Type B pancreatic cell (in vitro differentiated cells): Measurements from ENCODE around the gene HTR3E. TPM values are rescaled to one million over a fixed set of nuclear protein-coding genes. Genes with fewer than 3 reads are reported as not detected.
A peak's percentile ranks its signal among the peaks of the same experiment; 100 is the strongest.

Source experiments
- DNase-seq: peaks from one replicate; pipeline ENCODE4 v3.0.0; 2021; ENCODE audit warnings: mixed read lengths; ENCODE audit not compliant: unreplicated experiment; ENCODE audit errors: extremely low spot score
- H3K27ac Mint-ChIP-seq: 2 replicates; pipeline ENCODE4 v1.8.0; 2021; ENCODE audit warnings: mild to moderate bottlenecking, mixed read lengths
- H3K27me3 Mint-ChIP-seq: 2 replicates; pipeline ENCODE4 v1.8.0; 2021; ENCODE audit warnings: mixed read lengths
- H3K36me3 Mint-ChIP-seq: 2 replicates; pipeline ENCODE4 v1.8.0; 2021; ENCODE audit warnings: mixed read lengths
- H3K4me1 Mint-ChIP-seq: one replicate; pipeline ENCODE4 v1.8.0; 2021; ENCODE audit warnings: mixed read lengths; ENCODE audit not compliant: unreplicated experiment
- H3K4me3 Mint-ChIP-seq: 2 replicates; pipeline ENCODE4 v1.8.0; 2021; ENCODE audit warnings: mild to moderate bottlenecking, mixed read lengths
- H3K9me3 Mint-ChIP-seq: 2 replicates; pipeline ENCODE4 v1.8.0; 2021; ENCODE audit warnings: mixed read lengths
- CTCF ChIP-seq: fragments of 200-600 bp; sonication (generic); conservative IDR thresholded peaks from 2 replicates; pipeline ENCODE4 v1.5.0; 2021; ENCODE audit warnings: antibody characterized with exemption, mild to moderate bottlenecking
- total RNA-seq: library from RNA; stranded (reverse); gene quantifications from 2 replicates; pipeline ENCODE4 v1.2.1, GENCODE V29; 2021; ENCODE audit warnings: low replicate concordance

The HTR3E gene
- total RNA-seq, 1 donor from 2014 or later: not detected

GRCh38 chr3:184082465-184082864, 14.4 kb upstream of the HTR3E start:
- Mint-ChIP-seq H3K4me1 (peaks cover 3% of the 10 kb centered on the region), H3K27me3 (peaks cover 3% of the 10 kb centered on the region), H3K36me3 (no peaks in the 10 kb centered on the region), H3K27ac (no peak overlapping the region), H3K9me3 (peaks cover 5% of the 10 kb centered on the region), H3K4me3 (peak overlapping the region; percentile 43)
- no peak for DNase-seq
- no peak for TF ChIP-seq CTCF

DNA sequence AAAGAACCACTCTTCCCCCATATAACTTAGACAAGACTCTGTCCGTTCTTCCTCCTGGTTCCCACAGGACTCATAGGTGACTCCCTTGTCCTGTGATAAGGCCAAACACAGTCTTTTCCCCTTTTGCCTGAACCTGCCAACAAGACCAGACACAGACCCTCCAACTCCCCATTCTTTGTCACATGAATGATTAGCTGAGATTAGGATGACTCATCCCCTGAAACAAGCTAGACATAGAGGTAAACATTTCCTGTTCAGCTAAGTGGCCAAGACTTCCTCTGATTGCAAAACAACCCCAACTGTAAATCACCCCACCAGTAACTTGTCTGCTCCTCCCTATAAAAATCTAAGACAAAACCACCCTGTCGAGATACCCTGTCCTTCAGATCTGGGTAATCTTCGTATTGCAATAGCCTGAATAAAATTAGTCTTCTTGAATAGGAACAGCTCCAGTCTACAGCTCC, 11.4 kb upstream of the HTR3E start:
- peaks cover 3% of the 10 kb centered on the region for H3K27me3 Mint-ChIP-seq
- no peak for DNase-seq
- peaks cover 3% of the 10 kb centered on the region for H3K4me1 Mint-ChIP-seq
- no peak for TF ChIP-seq CTCF
- no peaks in the 10 kb centered on the region for H3K36me3 Mint-ChIP-seq
- no peak overlapping the region for H3K4me3 Mint-ChIP-seq
- peaks cover 5% of the 10 kb centered on the region for H3K9me3 Mint-ChIP-seq
- peak overlapping the region; percentile 40 for H3K27ac Mint-ChIP-seq

GRCh38 chr3:184092199-184092598, 4.7 kb upstream of the HTR3E start:
- Mint-ChIP-seq H3K36me3 (no peaks in the 10 kb centered on the region), H3K27me3 (peaks cover 7% of the 10 kb centered on the region), H3K4me1 (no peaks in the 10 kb centered on the region), H3K27ac (no peak overlapping the region), H3K9me3 (peaks cover 5% of the 10 kb centered on the region), H3K4me3 (no peak overlapping the region)
- DNase-seq: no peak
- no peak for TF ChIP-seq CTCF

DNA sequence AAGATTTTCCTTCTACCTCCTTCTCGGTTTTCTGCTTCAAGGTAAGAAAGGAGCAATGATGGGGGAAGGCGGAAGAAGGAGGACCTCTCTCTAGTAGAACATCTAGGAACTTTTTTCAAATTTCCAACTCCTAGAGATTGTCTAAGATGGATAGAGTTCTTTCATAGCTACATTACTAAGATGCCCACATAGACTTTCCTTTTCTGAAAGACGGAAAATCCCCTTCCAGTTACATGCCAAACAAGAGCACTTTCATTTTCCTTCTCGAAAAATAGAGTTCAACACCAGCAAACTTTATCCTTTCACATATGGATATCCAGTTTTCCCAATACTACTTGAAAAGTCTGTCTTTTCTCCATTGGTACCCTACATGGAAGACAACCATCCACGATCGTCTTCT, 692 bp downstream of the HTR3E start:
- TF ChIP-seq CTCF: no peak
- Mint-ChIP-seq H3K4me1 (no peaks in the 10 kb centered on the region), H3K36me3 (no peaks in the 10 kb centered on the region), H3K4me3 (no peak overlapping the region), H3K27ac (no peak overlapping the region), H3K27me3 (peaks cover 12% of the 10 kb centered on the region), H3K9me3 (no peaks in the 10 kb centered on the region)
- no peak for DNase-seq

DNA sequence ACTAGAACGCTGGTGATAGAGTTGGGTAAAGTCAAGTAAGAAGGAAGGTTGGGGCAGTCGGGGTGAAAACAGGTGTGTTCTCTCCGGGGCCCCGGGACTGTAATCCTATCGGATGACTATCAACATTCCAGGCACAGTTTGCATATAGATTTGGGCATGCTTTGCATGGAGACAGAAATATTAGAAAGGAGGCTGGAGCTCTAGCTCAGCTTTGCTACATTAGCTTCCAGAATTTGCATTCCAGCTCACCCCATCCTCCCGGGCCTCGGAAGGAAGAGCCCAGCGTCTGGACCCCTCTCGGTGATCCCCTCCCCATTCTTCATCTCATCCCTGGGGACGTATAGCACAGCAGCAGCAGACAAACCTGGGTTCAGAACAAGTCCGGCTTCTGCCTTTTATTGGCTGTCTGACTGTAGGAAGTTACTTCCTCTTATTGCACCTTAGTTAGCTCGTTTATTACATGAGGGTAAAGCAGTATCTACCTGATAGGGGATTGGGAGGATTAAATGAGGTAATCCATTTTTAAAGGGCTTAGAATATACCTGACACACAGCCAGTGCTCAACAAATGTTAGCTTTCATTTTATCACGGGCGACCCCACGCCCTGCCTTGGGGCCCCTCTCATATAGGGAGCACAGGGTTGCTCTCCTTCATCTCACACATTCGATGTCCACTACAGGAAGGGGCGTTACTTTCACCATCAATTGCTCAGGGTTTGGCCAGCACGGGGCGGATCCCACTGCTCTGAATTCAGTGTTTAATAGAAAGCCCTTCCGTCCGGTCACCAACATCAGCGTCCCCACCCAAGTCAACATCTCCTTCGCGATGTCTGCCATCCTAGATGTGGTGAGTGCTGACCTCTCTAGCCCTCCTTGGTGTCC, 3.2 kb downstream of the HTR3E start:
- Mint-ChIP-seq H3K4me1 (no peaks in the 10 kb centered on the region), H3K27ac (no peak overlapping the region), H3K27me3 (peaks cover 10% of the 10 kb centered on the region), H3K36me3 (no peaks in the 10 kb centered on the region), H3K9me3 (no peaks in the 10 kb centered on the region), H3K4me3 (no peak overlapping the region)
- no peak for DNase-seq
- TF ChIP-seq CTCF: no peak
